ENCODE results near the gene GAD2.

Gene GAD2

GRCh38 chr10:26216585-26217395, at the start of gene GAD2:
Gene GAD2 (plus strand): TSS chr10:26216774. CDS start chr10:26216810, 36 bp downstream.
- DNase-seq, result no peak

GRCh38 chr10:26169466-26169865, 47.1 kb upstream of the GAD2 start:
- DNase-seq, result no peak

- DNase-seq, result no peak
These were observed 44.4 kb upstream of the GAD2 start for GRCh38 chr10:26172131-26172530.

GRCh38 chr10:26173837-26174236, 42.7 kb upstream of the GAD2 start:
- DNase-seq, result no peak

GRCh38 chr10:26177341-26177740, 39.2 kb upstream of the GAD2 start:
- no peak for DNase-seq

- DNase-seq, result no peak
These were observed 22.3 kb upstream of the GAD2 start for GRCh38 chr10:26194275-26194674.

GRCh38 chr10:26197248-26197647, 19.3 kb upstream of the GAD2 start:
- DNase-seq, result no peak

GRCh38 chr10:26198119-26198518, 18.5 kb upstream of the GAD2 start:
- no peak for DNase-seq

GRCh38 chr10:26199841-26200240, 16.7 kb upstream of the GAD2 start:
- DNase-seq, result peak; percentile 17

GRCh38 chr10:26205223-26205622, 11.4 kb upstream of the GAD2 start:
- no peak for DNase-seq

- no peak for DNase-seq
These were observed 4.7 kb upstream of the GAD2 start for GRCh38 chr10:26211781-26212444.

GRCh38 chr10:26212511-26212910, 4.1 kb upstream of the GAD2 start:
- no peak for DNase-seq

GRCh38 chr10:26213157-26213800, 3.3 kb upstream of the GAD2 start:
- no peak for DNase-seq

- no peak for DNase-seq
These were observed 2.6 kb upstream of the GAD2 start for GRCh38 chr10:26214004-26214403.

- no peak for DNase-seq
These were observed 1.8 kb upstream of the GAD2 start for GRCh38 chr10:26214551-26215395.

GRCh38 chr10:26215396-26215934, 1.1 kb upstream of the GAD2 start:
- no peak for DNase-seq

- DNase-seq, result no peak
These were observed 514 bp upstream of the GAD2 start for GRCh38 chr10:26215935-26216584.

- DNase-seq, result no peak
These were observed 967 bp downstream of the GAD2 start for GRCh38 chr10:26217396-26218086.

GRCh38 chr10:26219676-26220075, 3.1 kb downstream of the GAD2 start:
- no peak for DNase-seq

- DNase-seq, result no peak
These were observed 4.3 kb downstream of the GAD2 start for GRCh38 chr10:26220901-26221300.

GRCh38 chr10:26221541-26221940, 5.0 kb downstream of the GAD2 start:
- DNase-seq, result no peak

GRCh38 chr10:26222563-26222962, 6.0 kb downstream of the GAD2 start:
- no peak for DNase-seq

All from NCI-H2029 treated with DMSO at 0.1 percent for 48 hours (cell line).